Neural crest cell (in vitro differentiated cells): ENCODE measurements around the gene SPATS2. TPM values are rescaled to one million over a fixed set of nuclear protein-coding genes. Genes with fewer than 3 reads are reported as not detected.

ENCODE experiments used
- DNase-seq: peaks from one replicate; pipeline ENCODE4 v3.0.0; 2021; ENCODE audit warnings: low read depth, mixed read lengths, low spot score
- H3K27ac Mint-ChIP-seq: one replicate; pipeline ENCODE4 v1.8.0; 2021; ENCODE audit warnings: mild to moderate bottlenecking, mixed read lengths; ENCODE audit not compliant: unreplicated experiment
- H3K27me3 Mint-ChIP-seq: 2 replicates; pipeline ENCODE4 v1.8.0; 2021; ENCODE audit warnings: low read depth, mild to moderate bottlenecking, mixed read lengths
- H3K36me3 Mint-ChIP-seq: 2 replicates; pipeline ENCODE4 v1.8.0; 2021; ENCODE audit warnings: low read depth, mild to moderate bottlenecking, mixed read lengths
- H3K4me1 Mint-ChIP-seq: 2 replicates; pipeline ENCODE4 v1.8.0; 2021; ENCODE audit warnings: mixed read lengths
- H3K4me3 Mint-ChIP-seq: one replicate; pipeline ENCODE4 v1.8.0; 2021; ENCODE audit warnings: mild to moderate bottlenecking, mixed read lengths
- H3K9me3 Mint-ChIP-seq: 2 replicates; pipeline ENCODE4 v1.8.0; 2021; ENCODE audit warnings: mixed read lengths
- total RNA-seq: library from RNA; stranded (reverse); gene quantifications from 2 replicates; pipeline ENCODE4 v1.2.1, GENCODE V29; 2021
- TF ChIP-seq, protein P1 (sequence below): fragments of 200-600 bp; sonication (generic); conservative IDR thresholded peaks from 2 replicates; pipeline ENCODE4 v1.5.0; 2021; ENCODE audit warnings: antibody characterized with exemption, mild to moderate bottlenecking

The SPATS2 gene
- total RNA-seq, 1 donor from 2014 or later: 45.2 TPM

DNA sequence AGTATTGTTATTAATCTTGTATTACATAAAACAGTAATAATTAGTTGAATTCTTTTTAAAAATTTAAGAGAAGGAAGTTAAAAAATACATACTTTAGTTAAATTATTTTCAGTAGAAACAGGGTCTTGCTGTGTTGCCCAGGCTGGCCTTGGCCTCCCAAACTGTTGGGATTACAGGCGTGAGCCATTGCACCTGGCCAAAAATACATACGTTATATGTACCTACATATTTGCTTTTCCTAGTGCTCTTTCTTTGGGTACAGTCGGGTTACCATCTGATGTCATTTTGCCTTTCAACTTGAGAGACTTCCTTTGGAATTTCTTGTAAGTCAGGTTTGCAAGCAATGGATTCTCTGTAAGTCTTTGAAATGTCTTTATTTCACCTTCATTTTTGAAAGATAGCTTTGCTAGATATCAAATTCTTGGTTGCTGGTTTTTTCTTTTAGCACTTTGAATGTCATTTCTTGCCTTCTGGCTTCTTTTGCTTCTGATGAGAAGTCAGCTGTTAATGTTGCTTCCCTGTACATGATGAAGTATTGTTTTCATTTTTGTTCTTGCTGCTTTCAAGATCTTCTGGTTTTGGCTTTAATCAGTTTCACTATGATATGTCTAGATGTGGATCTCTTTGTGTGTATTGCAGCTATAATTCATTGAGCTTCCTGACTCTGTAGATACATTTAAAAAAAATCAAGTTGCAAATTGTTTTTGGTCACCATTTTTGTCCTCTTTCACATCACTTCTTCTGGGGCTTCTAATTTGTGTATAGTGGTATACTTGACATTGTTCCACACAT is 84.4 kb downstream of the SPATS2 start:
- no peak for DNase-seq
- no peak overlapping the region for H3K4me3 Mint-ChIP-seq
- peaks cover 14% of the 10 kb centered on the region for H3K36me3 Mint-ChIP-seq
- no peaks in the 10 kb centered on the region for H3K4me1 Mint-ChIP-seq
- TF ChIP-seq, protein P1, sequence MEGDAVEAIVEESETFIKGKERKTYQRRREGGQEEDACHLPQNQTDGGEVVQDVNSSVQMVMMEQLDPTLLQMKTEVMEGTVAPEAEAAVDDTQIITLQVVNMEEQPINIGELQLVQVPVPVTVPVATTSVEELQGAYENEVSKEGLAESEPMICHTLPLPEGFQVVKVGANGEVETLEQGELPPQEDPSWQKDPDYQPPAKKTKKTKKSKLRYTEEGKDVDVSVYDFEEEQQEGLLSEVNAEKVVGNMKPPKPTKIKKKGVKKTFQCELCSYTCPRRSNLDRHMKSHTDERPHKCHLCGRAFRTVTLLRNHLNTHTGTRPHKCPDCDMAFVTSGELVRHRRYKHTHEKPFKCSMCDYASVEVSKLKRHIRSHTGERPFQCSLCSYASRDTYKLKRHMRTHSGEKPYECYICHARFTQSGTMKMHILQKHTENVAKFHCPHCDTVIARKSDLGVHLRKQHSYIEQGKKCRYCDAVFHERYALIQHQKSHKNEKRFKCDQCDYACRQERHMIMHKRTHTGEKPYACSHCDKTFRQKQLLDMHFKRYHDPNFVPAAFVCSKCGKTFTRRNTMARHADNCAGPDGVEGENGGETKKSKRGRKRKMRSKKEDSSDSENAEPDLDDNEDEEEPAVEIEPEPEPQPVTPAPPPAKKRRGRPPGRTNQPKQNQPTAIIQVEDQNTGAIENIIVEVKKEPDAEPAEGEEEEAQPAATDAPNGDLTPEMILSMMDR: no peak
- peaks cover under 1% of the 10 kb centered on the region for H3K9me3 Mint-ChIP-seq
- no peaks in the 10 kb centered on the region for H3K27me3 Mint-ChIP-seq
- no peak overlapping the region for H3K27ac Mint-ChIP-seq

DNA sequence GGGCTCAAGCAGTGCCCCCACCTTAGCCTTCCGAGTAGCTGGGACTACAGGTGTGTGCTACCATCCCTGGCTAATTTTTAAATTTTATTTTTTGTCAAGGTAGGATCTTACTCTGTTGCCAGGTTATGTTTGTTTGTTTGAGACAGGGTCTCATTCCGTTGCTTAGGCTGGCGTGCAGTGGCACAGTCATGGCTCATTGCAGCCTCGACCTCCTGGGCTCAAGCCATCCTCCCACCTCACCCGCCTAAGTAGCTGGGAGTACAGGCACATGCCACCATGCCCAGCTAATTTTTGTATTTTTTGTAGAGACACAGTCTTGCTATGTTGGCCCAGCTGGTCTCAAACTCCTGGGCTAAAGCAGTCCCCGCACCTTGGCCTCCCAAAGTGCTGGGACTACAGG is 88.2 kb downstream of the SPATS2 start:
- H3K27me3 Mint-ChIP-seq: no peaks in the 10 kb centered on the region
- DNase-seq: no peak
- H3K36me3 Mint-ChIP-seq: no peaks in the 10 kb centered on the region
- H3K4me1 Mint-ChIP-seq: peaks cover 5% of the 10 kb centered on the region
- H3K27ac Mint-ChIP-seq: no peak overlapping the region
- no peaks in the 10 kb centered on the region for H3K9me3 Mint-ChIP-seq
- no peak overlapping the region for H3K4me3 Mint-ChIP-seq
- TF ChIP-seq, protein P1: no peak

GRCh38 chr12:49456131-49456679 is 88.9 kb downstream of the SPATS2 start:
- Mint-ChIP-seq H3K4me1 (peaks cover 12% of the 10 kb centered on the region), H3K9me3 (no peaks in the 10 kb centered on the region), H3K27ac (peak overlapping the region; percentile 13), H3K36me3 (no peaks in the 10 kb centered on the region), H3K27me3 (no peaks in the 10 kb centered on the region), H3K4me3 (no peak overlapping the region)
- no peak for DNase-seq
- TF ChIP-seq, protein P1: no peak

DNA sequence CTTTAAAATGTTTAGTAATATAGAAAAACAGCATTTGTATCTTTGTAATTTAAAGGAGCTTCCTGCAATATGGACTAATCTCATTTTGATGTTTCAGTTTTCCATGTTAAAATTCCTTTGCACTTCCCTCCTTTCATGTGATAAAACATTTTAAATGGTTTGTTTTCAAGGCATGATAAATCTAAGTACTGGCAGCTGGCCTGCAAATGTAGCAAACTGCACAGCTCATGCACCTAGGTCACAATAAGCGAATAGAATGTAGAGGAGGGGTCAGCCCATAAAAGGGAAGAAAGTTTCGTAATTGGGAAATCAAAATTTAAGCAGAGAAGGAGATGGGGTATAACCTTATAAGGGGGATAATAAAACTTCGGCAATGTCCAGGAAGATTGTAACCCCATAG is 91.6 kb downstream of the SPATS2 start:
- Mint-ChIP-seq H3K4me1 (peaks cover 27% of the 10 kb centered on the region), H3K4me3 (peak overlapping the region; percentile 20), H3K9me3 (no peaks in the 10 kb centered on the region), H3K36me3 (peaks cover 5% of the 10 kb centered on the region), H3K27me3 (no peaks in the 10 kb centered on the region), H3K27ac (no peak overlapping the region)
- DNase-seq: no peak
- TF ChIP-seq, protein P1: no peak

DNA sequence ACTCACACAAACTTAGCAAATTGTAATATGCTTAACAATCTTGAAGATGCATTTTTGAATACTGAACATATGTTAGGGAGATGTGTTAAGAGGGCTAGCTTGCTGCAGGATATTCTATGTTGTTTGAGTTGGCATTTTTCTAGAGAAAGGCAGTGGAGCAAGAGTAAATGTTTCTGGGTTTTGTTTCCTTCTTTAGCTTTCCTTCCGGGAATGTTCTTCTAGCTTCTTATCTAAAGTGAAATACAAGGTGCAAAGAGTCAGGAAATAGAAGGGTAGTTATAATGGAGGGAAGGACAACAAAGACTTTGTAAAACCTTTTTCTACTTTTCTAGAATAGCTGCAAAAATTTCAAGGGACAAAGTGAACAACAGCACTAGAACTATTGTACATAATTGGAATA is 94.0 kb downstream of the SPATS2 start:
- peaks cover 31% of the 10 kb centered on the region for H3K4me1 Mint-ChIP-seq
- no peak overlapping the region for H3K4me3 Mint-ChIP-seq
- no peaks in the 10 kb centered on the region for H3K9me3 Mint-ChIP-seq
- H3K27me3 Mint-ChIP-seq: no peaks in the 10 kb centered on the region
- peaks cover 11% of the 10 kb centered on the region for H3K36me3 Mint-ChIP-seq
- no peak overlapping the region for H3K27ac Mint-ChIP-seq
- no peak for DNase-seq
- TF ChIP-seq, protein P1: no peak
